ENCODE results near the gene ALDH18A1.

Gene ALDH18A1

GRCh38 chr10:95656291-95657164 lies at the start of gene ALDH18A1:
Gene ALDH18A1, minus strand, starts transcription at chr10:95656711. Its CDS starts 3,334 bp downstream, at chr10:95653377.
- peak within 1 kb of the TSS; percentile 95 for H3K4me3 ChIP-seq (ENCODE audit: low read depth, low read length)
- TF ChIP-seq, protein P1, sequence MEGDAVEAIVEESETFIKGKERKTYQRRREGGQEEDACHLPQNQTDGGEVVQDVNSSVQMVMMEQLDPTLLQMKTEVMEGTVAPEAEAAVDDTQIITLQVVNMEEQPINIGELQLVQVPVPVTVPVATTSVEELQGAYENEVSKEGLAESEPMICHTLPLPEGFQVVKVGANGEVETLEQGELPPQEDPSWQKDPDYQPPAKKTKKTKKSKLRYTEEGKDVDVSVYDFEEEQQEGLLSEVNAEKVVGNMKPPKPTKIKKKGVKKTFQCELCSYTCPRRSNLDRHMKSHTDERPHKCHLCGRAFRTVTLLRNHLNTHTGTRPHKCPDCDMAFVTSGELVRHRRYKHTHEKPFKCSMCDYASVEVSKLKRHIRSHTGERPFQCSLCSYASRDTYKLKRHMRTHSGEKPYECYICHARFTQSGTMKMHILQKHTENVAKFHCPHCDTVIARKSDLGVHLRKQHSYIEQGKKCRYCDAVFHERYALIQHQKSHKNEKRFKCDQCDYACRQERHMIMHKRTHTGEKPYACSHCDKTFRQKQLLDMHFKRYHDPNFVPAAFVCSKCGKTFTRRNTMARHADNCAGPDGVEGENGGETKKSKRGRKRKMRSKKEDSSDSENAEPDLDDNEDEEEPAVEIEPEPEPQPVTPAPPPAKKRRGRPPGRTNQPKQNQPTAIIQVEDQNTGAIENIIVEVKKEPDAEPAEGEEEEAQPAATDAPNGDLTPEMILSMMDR (IDR thresholded peaks at IDR 0.05; ENCODE audit: borderline replicate concordance, insufficient read depth, low read depth, low read length): no peak

- H3K4me3 ChIP-seq (ENCODE audit: low read depth, low read length): no peak overlapping the region
- TF ChIP-seq, protein P1 (IDR thresholded peaks at IDR 0.05; ENCODE audit: borderline replicate concordance, insufficient read depth, low read depth, low read length): no peak
Observed at GRCh38 chr10:95698415-95698814, 41.9 kb upstream of the ALDH18A1 start.

- no peak overlapping the region for H3K4me3 ChIP-seq (ENCODE audit: low read depth, low read length)
- TF ChIP-seq, protein P1 (IDR thresholded peaks at IDR 0.05; ENCODE audit: borderline replicate concordance, insufficient read depth, low read depth, low read length): no peak
Observed at GRCh38 chr10:95697429-95697828, 40.9 kb upstream of the ALDH18A1 start.

DNA sequence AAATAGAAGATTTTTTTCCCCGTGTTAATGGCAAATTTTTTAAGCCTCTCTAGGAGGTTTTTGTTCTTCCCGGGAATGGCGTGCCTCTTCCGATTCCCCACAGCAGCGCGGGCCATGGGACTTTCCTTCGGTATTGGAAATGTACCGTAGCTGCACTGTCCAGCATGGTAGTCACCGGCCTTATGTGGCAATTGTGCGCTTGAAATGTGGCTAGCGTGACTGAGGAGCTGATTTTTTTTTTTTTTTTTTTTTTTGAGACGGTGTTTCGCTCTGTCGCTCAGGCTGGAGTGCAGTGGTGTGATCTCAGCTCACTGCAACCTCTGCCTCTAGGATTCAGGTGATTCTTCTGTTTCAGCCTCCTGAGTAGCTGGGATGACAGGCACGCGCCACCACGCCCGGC lies 38.2 kb upstream of the ALDH18A1 start:
- H3K4me3 ChIP-seq (ENCODE audit: low read depth, low read length): no peak overlapping the region
- TF ChIP-seq, protein P1 (IDR thresholded peaks at IDR 0.05; ENCODE audit: borderline replicate concordance, insufficient read depth, low read depth, low read length): no peak

- TF ChIP-seq, protein P1 (IDR thresholded peaks at IDR 0.05; ENCODE audit: borderline replicate concordance, insufficient read depth, low read depth, low read length): peak; percentile 94
- H3K4me3 ChIP-seq (ENCODE audit: low read depth, low read length): peak within 1 kb of the TSS; percentile 83
Observed at GRCh38 chr10:95693668-95694534, 37.4 kb upstream of the ALDH18A1 start, which contains the start of gene TCTN3. Gene TCTN3, minus strand, starts transcription at chr10:95693927. Its CDS starts 28 bp downstream, at chr10:95693899.

GRCh38 chr10:95693071-95693667 lies 36.7 kb upstream of the ALDH18A1 start:
- TF ChIP-seq, protein P1 (IDR thresholded peaks at IDR 0.05; ENCODE audit: borderline replicate concordance, insufficient read depth, low read depth, low read length): no peak
- H3K4me3 ChIP-seq (ENCODE audit: low read depth, low read length): peak overlapping the region; percentile 83

Data from GM12875 (cell line).